HG03159 (cell line): ENCODE data around the gene RABGEF1.
A peak's percentile ranks its signal among the peaks of the same experiment; 100 is the strongest.
"Not testable (repeated sequence)": the region's sequence is repeated elsewhere in the genome, so short reads cannot be mapped to it uniquely, and the experiment has no call there.

ENCODE experiments used
- ATAC-seq: cut with Tn5 transposase; IDR thresholded peaks from one replicate; pipeline ENCODE4 v1.9.1; 2021; ENCODE audit warnings: mild to moderate bottlenecking, moderate library complexity; ENCODE audit not compliant: unreplicated experiment

RABGEF1 gene

DNA sequence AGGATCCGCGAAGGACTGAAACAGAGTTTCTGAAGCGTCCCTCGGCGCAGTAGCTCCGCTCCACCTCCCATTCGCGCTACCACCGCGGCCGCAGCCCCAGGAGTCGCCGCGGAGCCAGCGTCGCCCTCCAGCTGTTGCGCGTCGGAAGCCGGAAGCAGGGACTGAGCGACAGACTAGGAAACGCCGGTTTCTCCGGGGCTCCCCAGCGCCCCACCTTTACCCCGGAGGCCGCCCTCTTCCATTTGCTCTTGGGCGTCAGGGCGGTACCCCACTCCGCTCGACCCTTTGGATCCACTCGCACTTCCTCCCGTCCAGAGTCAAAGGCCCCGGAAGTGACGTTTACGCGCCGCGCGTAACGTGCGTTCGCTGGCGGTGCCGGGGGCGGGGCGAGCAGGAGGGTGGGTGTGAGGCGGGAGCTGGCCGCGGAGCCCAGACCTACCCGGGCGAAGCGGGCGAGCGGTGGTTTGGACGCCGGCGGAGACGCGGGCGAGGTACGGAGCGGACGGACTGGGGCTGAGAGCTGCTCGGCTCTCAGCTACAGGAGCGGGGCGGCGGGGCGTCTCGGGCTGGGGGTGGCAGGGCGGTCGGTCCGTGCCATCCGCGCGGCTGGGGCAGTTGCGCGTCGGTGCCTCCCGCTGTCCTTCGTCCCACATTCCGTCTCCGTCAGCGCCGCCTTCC is at the start of gene RABGEF1:
Gene RABGEF1, plus strand, starts transcription at position 432 of the 678 bp plus-strand sequence. CDS start 31,167 bp downstream, outside the sequence.
- ATAC-seq = peak; percentile 77

DNA sequence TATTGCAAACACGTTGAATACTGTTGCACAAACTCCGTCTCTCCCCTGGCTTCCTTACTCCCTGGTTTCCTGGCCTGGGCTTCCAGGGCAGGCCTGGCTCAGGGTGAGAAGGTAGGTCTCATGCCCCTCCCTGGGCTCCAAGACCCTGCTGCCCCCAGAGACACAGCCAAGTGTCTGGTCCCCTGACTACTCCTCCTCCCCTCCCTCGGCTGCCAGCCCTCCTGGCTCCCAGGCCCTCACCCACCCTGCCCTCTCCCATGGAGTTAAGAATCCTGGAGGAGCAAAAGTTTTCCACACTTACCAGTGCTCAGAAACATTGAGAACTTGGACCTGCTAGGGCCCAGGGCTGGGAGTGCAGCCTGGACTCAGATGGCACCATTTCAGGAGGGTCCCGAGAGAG is 47.2 kb upstream of the RABGEF1 start:
- ATAC-seq = no peak

DNA sequence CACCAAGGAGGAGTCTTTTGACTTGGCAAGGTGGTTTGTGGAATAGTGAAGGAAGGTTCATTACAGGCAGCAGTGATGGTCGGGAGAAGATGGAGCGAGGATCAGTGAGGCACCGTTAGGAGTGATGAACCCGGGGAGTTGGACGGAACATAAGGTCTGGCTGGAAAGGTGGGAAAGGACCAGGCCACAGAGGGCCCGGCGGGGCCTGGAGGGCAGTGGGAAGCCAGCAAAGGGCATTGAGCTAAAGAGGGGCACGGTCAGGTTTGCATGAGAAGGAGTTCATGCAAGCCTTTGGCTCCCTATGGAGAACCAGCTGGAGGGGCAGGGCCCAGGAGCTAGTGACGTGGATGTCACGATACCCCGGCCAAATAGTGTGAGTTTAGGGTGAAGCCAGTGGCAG is 46.2 kb upstream of the RABGEF1 start:
- no peak for ATAC-seq

DNA sequence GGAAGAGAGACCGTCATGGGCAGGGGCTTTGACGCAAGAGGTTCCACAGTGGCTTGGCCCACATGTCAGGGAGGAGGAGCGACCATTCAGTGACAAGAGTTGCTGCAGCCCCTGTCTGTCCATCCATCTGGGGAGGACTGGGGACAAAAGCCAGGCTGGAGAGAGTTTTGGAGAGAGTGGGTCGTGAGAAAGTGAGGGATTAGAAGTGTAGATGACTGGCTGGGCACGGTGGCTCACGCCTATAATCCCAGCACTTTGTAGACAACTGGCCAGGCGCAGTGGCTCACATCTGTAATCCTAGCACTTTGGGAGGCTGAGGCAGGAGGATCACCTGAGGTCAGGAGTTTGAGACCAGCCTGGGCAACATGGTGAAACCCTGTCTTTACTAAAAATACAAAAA is 45.1 kb upstream of the RABGEF1 start:
- not testable (repeated sequence) for ATAC-seq

DNA sequence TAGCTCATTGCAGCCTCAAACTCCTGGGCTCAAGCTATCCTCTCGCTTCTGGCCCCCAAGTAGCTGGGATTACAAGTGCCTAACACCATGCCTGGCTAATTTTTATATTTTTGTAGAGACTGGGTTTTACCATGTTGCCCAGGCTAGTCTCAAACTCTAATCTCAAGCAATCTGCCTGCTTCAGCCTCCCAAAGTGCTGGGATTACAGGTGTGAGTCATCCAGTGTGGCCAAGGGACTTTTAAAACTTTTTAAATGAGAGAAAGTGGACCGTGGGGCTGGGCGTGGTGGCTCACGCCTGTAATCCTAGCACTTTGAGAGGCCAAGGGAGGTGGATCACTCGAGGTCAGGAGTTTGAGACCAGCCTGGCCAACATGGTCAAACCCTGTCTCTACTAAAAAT is 44.4 kb upstream of the RABGEF1 start:
- not testable (repeated sequence) for ATAC-seq

DNA sequence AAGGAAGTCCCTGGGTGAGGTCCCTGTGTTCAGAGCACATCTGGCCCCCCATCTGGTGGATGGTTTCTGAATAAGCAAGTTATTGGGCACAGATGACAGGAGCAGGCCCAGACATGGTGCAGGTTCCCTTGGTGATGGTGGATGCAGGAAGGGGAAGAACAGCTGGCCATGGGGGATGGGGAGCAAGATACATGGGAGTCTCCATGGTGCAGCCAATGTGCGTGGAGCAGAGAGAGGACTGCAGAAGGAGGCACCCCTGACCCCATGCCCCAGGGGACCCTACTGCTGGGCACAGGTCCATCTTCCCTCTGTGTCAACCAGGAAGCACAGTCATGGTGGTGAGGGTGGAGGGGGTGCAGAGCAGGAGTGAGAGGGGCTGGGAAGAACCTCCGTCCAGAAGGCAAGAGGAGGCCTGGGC is 43.8 kb upstream of the RABGEF1 start:
- no peak for ATAC-seq

DNA sequence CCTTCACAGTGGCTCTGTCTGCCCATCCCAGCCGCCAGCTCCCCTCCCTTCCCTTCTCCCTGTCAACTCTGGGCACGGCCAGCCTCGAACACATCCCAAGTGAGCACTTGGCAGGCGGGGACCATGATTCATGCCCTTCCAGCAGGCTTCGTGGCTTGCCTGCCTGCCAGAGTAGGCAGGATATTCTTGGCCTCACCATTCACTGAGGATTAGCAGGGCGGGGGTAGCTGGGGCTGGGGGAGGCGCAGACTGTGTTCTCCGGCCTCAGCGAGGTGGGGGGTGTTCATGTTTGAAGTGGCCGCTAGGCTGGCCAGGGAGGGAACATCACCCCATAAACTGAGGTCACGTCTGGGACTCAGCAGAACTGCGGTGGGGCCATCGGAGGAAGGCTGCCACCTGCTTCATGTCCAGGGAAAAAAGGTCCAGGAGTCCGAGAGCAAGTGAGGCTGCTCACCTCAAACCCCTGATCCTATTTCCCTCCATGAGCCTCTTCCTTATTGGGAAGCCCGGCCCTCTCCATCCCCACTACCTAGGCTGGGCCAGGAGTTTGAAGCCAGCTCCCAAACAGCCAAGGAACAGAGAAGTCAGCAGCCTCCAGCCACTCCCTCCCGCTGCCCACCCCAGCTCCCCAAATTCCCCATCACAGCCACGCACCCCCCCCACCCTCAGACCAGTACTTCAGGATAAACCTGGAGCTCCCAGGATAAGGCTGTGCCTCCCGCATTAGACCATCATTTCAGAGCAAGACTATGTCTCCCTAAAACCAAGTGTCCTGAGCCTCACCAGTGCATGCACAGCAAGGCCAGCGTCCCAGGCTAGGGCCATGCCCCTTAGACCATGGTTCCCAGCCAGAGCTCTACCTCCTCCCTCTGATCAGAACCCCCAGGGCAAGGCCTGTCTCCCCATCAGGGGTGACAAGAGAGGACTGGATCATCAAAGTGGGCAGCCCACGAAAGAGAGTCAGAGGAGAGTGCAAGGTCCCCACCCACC is 42.8 kb upstream of the RABGEF1 start:
- no peak for ATAC-seq

DNA sequence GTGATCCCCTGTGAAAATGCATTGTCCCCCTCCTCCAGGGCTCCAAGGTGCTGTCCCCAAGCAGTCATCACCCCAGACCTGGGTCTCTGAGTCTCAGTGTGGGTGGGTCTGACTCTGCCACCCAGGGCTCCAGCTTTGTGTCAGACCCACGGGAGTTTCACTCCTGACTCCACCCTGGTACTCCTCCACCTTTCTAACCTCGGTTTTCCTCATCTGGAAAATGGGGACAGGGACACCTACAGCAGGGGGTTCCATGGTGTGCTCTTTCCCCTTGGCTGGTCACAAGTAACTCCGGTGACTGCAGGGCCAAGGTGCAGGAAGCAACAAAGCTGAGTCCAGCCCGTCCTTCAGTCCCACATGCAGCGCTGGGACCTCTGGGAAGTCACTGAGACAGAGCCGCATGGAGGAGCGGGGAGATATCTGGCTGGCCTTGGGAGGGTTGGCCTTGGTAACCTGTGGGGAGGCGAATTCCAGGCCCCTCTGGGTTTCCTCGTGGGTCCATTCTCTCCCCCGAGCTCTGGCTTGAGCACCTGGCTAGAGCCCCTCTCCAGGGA is 41.8 kb upstream of the RABGEF1 start:
- ATAC-seq = no peak

DNA sequence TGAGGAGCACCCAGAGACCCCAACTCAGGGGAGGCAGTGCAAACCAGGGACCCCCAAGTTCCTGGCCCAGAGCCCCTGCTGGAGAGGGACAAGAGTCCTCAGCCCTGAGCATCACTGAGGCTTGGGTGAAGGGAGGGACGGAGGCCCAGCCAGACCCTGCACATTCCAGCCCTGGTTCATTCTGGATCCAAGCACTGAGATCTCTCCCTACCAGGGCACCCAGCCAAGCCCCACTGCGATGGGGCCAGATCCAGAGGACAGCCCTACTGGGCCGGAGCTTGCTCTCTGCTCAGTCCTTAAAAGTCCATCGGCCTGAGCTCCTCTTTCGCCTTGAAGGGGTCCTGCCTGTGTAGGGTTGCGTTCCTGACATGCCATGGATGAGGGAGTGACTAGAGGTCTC is 40.5 kb upstream of the RABGEF1 start:
- no peak for ATAC-seq

DNA sequence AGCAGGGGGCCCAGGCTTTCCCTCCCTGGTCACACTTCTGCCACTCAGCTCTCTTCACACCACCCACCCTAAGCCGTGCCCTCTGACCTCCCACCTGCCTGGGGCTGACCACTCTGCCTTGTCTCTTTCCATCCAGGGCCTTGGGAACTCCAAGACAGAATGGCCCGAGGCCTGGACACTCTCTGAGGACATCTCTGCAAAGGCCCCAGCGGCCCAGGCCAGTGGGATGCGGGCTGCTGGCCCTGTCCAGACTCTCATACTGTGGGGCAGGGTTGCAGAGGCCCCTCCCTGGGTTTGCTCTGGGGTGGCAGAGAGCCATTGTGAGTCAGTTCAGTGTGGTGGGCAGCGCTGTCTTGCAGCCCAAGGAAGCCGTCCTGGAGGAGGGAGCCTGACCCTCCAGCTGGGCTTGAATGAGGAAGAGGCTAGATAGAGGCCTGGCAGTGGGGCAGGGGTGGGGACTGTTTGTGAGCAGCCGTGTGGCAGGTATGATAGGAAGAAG is 39.9 kb upstream of the RABGEF1 start:
- no peak for ATAC-seq

DNA sequence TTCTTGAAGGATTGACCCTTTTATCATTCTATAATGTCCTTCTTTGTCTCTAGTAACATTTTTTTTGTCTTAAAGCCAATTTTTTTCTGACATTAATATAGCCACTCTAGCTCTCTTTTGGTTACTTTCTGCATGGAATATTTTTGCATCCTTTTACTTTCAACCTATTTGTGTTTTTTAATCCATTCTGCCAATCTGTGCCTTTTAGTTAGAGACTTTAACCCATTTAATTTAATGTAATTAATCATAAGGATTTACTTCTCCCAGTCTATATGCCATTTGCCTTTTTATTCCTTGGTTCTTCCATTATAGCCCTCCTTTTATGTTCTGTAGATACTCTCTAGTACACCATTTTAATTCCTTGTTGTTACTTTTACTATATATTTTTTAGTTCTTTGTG is 32.7 kb upstream of the RABGEF1 start:
- ATAC-seq = no peak

DNA sequence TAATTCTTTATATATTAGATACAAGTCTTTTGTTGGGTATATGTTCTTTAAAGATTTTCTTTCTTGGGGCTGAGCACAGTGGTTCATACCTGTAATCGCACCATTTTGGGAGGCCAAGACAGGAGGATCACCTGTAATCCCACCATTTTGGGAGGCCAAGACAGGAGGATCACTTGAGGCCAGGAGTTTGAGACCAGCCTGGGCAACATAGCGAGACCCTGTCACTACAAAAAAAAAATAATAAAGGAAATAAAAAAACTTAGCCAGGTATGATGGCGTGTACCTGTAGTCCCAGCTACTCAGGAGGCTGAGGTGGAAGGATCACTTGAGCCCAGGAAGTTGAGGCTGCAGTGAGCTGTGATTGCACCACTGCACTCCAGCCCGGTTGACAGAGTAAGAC is 29.8 kb upstream of the RABGEF1 start:
- ATAC-seq = not testable (repeated sequence)

DNA sequence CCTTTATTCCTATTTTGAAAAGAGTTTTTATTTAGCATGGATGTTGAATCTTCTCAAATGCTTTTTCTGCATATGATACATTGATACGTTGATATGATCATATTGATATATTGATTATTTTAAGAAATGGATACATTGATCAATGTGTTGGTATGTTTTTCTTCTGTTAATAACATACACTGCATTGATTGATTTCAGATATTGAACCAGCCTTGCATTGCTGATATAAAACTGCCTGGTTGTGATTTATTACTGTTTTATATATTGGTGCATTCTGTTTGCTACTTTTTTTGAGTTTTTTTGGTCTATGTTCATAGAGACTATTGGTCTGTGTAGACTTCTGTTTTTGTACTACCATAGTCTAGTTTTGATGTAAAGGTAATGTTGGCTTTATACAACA is 26.8 kb upstream of the RABGEF1 start:
- ATAC-seq = no peak

DNA sequence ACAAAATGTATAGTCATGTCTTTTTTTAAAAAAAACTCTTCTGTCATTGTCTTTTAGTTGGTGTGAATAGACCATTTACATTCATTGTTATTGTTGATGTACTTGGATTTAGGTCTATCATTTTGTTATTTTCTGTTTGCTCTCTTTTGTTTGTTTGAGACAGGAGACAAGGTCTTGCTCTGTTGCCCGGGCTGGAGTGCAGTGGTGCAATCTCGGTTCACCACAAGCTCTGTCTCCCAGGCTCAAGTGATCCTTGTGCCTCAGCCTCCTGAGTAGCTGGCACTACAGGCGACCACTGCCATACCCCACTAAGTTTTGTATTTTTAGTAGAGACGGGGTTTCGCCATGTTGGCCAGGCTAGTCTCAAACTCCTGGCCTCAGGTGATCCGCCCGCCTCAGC is 23.9 kb upstream of the RABGEF1 start:
- not testable (repeated sequence) for ATAC-seq

DNA sequence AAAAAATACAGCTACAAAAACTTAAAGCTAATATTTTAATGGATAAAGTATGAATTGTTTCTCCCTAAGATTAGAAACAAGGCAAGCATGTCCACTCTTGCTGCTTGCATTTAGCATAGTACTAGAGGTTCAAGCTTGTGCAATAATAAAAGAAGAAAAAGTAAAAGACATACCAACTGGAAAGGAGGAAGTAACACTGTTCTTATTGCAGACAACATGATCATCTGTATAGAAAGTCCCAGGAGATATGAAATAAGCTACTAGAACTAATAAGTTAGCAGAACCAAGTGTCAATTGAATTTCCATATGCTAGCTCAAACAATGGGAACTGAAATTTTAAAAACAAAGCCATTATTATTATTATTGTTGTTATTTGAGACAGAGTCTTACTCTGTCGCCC is 20.0 kb upstream of the RABGEF1 start:
- no peak for ATAC-seq

DNA sequence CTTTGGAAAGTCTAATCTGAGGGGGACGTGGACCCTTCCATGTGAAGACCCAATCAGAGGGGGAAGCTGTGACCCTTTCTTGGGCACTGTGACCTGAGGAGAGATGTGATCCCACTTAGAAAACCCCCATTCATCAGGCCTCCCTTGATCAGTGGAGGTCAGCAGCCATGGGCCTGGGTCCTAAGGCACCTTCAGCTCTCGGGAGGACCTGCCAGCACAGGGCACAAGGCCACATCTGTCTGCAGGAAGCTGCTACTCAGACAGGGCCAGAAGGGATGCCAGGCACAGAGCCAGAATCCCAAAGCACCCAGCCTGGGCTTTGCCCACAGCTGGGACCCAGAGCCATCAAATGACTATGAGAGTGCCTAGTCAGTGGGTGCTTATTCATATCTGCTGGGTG is 14.7 kb upstream of the RABGEF1 start:
- ATAC-seq = no peak

DNA sequence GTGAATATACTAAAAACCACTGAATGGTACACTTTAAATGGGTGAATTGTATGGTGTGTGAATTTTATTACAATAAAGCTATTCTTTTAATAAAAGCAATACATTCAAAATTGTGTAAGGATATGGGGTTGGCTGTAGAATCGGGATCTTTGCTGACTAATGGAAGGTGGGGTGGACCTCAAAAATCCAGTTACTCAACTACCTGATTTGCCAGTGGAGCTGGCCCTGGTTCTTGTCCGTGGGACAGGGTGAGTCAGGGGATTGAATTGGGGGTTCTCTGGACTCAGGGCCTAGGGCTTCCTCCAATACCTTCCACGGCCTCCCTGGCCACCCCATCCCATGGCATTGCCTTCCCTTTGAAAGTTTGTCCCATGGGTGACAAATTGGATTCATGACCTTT is 13.5 kb upstream of the RABGEF1 start:
- ATAC-seq = no peak

DNA sequence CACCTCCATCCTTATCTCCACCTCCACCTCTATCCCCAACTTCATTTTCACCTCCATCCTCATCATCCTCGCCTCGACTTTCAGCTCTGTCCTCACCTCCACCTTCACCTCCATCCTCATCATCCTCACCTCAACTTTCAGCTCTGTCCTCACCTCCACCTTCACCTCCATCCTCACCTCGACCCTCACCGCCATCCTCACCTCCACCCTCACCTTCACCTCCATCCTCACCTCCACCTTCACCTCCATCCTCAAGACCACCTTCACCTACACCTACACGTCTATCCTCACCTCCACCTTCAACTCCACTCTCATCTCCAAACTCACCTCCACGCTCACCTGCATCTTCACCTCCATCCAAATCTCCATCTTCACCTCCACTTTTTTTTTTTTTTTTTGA is 12.0 kb upstream of the RABGEF1 start:
- no peak for ATAC-seq

DNA sequence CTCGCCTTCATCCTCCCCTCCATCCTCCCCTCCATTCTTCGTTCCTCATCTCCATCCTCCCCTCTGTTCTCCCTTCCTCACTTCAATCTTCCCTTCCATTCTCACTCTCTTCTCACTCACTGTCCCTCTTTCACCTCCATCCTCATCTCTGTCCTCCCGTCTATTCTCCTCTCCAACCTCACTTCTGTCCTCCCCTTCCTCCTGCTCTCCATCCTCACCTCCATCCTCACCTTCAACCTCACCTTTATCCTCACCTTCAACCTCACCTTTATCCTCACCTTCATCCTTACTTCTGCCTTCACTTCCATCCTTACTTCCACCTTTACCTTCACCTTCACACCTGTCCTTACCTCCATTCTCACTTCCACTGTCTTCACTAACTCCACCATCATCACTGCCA is 11.3 kb upstream of the RABGEF1 start:
- no peak for ATAC-seq

DNA sequence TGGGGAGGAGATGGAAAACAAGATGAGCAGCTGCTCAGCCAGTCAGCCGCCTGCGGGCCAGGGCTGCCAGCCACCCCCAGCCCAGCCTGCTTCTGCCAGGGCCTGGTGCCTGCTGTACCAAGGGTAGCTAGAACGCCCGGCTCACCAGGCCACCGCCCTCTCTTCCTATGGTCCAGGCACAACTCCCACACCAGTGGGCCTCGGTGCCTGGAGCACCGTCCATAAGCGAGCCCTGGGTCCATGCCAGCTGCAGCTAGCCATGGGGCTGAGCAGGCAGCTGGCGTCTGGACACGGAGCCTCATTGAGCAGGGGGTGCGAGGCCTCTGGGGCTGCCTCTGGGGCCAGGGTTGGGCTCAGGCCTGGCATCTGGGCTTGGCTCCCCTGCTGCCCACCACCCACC is 8.5 kb upstream of the RABGEF1 start:
- no peak for ATAC-seq

DNA sequence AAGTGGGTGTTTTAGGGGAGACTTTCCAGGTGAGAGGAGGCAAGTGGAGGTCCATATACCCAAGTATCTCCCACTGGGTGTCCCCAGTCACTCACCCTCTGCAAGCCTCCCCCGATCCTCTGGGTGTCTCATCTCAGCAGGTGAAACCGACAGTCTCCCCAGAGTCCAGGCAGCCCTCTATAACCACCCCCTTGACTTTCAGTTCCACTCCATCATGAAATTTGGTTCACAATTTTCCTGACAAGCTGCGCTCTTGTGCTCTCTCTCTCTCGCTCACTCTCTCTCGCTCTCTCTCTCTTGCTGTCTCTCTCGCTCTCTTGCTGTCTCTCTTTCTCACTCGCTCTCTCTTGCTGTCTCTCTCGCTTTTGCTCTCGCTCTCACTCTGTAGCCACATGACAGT is 8.1 kb upstream of the RABGEF1 start:
- ATAC-seq = peak; percentile 58

DNA sequence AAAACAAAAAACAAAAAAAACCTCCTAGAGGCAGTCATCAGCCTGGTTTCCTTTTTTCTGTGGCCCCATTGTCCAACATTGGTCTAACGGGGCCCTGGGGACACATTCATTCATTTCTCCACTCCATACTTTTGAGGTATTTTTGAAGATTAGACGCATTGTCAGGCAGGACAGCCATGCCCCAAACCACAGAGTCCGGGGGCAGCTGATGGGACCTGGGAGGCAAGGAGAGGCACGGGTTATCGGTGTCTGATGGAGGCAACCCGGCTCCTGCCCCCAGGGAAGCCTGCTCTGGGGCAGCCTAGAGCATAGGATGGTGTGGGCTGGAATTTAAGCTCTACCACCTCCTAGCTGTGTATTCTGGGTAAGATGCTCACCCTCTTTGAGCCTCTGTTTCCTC is 6.5 kb upstream of the RABGEF1 start:
- ATAC-seq = no peak
